Endothelial cell of umbilical vein (primary cell): ENCODE data around the gene RHOXF2. TPM values are rescaled to one million over a fixed set of nuclear protein-coding genes. Genes with fewer than 3 reads are reported as not detected.

ENCODE experiments used
- BruUV-seq: library from RNA; stranded (reverse); fragments of 400-500 nt; replicated peaks from 2 replicates; lab custom pipeline; 2021; lab: Mats Ljungman, UMichigan
- CTCF ChIA-PET: fragments of 300-600, 350-600 bp; sonication (Branson Sonifier 250); formaldehyde crosslinking; loops from one replicate; lab custom pipeline; 2021; ENCODE audit warnings: antibody characterized with exemption, inconsistent platforms; lab: Charles Lee
- POLR2A ChIA-PET: fragments of 300-600, 350-600 bp; sonication (Branson Sonifier 250); formaldehyde crosslinking; loops from one replicate; lab custom pipeline; 2021; ENCODE audit warnings: antibody characterized with exemption, inconsistent platforms; lab: Charles Lee
- DNase-seq: peaks from one replicate; pipeline ENCODE4 v3.0.0-alpha.2; 2011; ENCODE audit warnings: low read depth, low spot score
- FAIRE-seq: peaks from 2 replicates; lab custom pipeline; 2011; peaks lifted over from hg19 to GRCh38; lab: Jason Lieb, UNC
- H2AFZ ChIP-seq: 2 replicates; pipeline ENCODE4 v1.6.0; 2012; ENCODE audit warnings: low read depth, low read length, control low read depth, inconsistent platforms
- H3K27ac ChIP-seq: 2 replicates; pipeline ENCODE4 v1.5.1; 2011; ENCODE audit warnings: low read depth, mild to moderate bottlenecking, control low read depth, low read length, moderate library complexity; ENCODE audit not compliant: insufficient read depth
- H3K27me3 ChIP-seq, 2 experiments: 2 replicates each; pipeline versions ENCODE4 v1.6.0 to v1.6.1; 2011; ENCODE audit warnings: low read length in 2 of 2, mixed read lengths in 1 of 2; ENCODE audit not compliant: control insufficient read depth in 2 of 2, insufficient read depth in 2 of 2
- H3K36me3 ChIP-seq, 2 experiments: 2 replicates in 1 of 2; 3 replicates in 1 of 2; pipeline ENCODE4 v1.5.1; 2011; ENCODE audit warnings: low read length in 2 of 2, mild to moderate bottlenecking in 1 of 2, moderate library complexity in 1 of 2; ENCODE audit not compliant: control insufficient read depth in 2 of 2, insufficient read depth in 2 of 2; ENCODE audit errors: extremely low read depth in 1 of 2
- H3K4me1 ChIP-seq: 3 replicates; pipeline ENCODE4 v1.5.1; 2011; ENCODE audit warnings: mild to moderate bottlenecking, low read length; ENCODE audit not compliant: control insufficient read depth, insufficient read depth; ENCODE audit errors: extremely low read depth
- H3K4me2 ChIP-seq: 2 replicates; pipeline ENCODE4 v1.6.1; 2011; ENCODE audit warnings: low read length, control low read depth, mixed read lengths; ENCODE audit not compliant: insufficient read depth
- H3K4me3 ChIP-seq, 3 experiments: fragments of 200-600 bp in 1 of 3; sonication (generic), shearing (Covaris generic) in 1 of 3; replicated peaks in 1 of 3; 2 replicates each; pipeline ENCODE4 v1.5.1; 2011 to 2016; ENCODE audit warnings: control low read depth in 3 of 3, low read length in 3 of 3, mild to moderate bottlenecking in 2 of 3, inconsistent platforms in 1 of 3, low read depth in 1 of 3, moderate library complexity in 1 of 3; ENCODE audit not compliant: insufficient read depth in 1 of 3
- H3K79me2 ChIP-seq: 2 replicates; pipeline ENCODE4 v1.6.0; 2012; ENCODE audit warnings: low read length, inconsistent platforms; ENCODE audit not compliant: control insufficient read depth, insufficient read depth
- H3K9ac ChIP-seq: replicated peaks from 2 replicates; pipeline ENCODE3; 2011; ENCODE audit warnings: low read length, control low read depth; ENCODE audit not compliant: insufficient read depth; ENCODE audit errors: extremely low read depth
- H3K9me1 ChIP-seq: replicated peaks from 3 replicates; pipeline ENCODE4 v1.6.0; 2011; ENCODE audit warnings: mild to moderate bottlenecking, low read length; ENCODE audit not compliant: control insufficient read depth, insufficient read depth; ENCODE audit errors: extremely low read depth
- H3K9me3 ChIP-seq: replicated peaks from 2 replicates; pipeline ENCODE4 v1.5.1; 2012; ENCODE audit warnings: low read length, inconsistent platforms; ENCODE audit not compliant: control insufficient read depth, insufficient read depth
- H4K20me1 ChIP-seq: replicated peaks from 2 replicates; pipeline ENCODE3; 2011; ENCODE audit warnings: mild to moderate bottlenecking, low read length; ENCODE audit not compliant: control insufficient read depth, insufficient read depth; ENCODE audit errors: extremely low read depth
- EZH2 ChIP-seq: IDR thresholded peaks from 2 replicates; pipeline ENCODE4 v1.6.1; 2012; ENCODE audit warnings: borderline replicate concordance, low read depth, mild to moderate bottlenecking, moderate library complexity, low read length, inconsistent platforms; ENCODE audit not compliant: severe bottlenecking
- FOS ChIP-seq: IDR thresholded peaks from 2 replicates; pipeline ENCODE4 v1.6.1; 2011; ENCODE audit warnings: mild to moderate bottlenecking, low read length, moderate library complexity, borderline replicate concordance; ENCODE audit not compliant: insufficient read depth
- GATA2 ChIP-seq: IDR thresholded peaks from 2 replicates; pipeline ENCODE4 v1.7.0; 2011; ENCODE audit warnings: low read depth, mild to moderate bottlenecking, moderate library complexity, mixed read lengths, low read length; ENCODE audit not compliant: insufficient read length, insufficient read depth
- JUN ChIP-seq: IDR thresholded peaks from 2 replicates; pipeline ENCODE4 v1.6.1; 2011; ENCODE audit warnings: borderline replicate concordance, low read depth; ENCODE audit not compliant: insufficient read length, insufficient read depth
- MYC ChIP-seq: IDR thresholded peaks from one replicate; pipeline ENCODE4 v1.6.1; 2011; ENCODE audit warnings: mild to moderate bottlenecking, low read depth, low read length
- POLR2A ChIP-seq: IDR thresholded peaks from 2 replicates; pipeline ENCODE4 v1.6.1; 2012; ENCODE audit warnings: low read depth, mild to moderate bottlenecking, control low read depth, low read length
- POLR2AphosphoS5 ChIP-seq: IDR thresholded peaks from 2 replicates; pipeline ENCODE4 v1.6.1; 2012; ENCODE audit warnings: low read depth, mild to moderate bottlenecking, control low read depth, low read length, moderate library complexity; ENCODE audit not compliant: insufficient read depth
- dilution Hi-C: fragments of 300-500 bp; cut with MboI; formaldehyde crosslinking; loops from one replicate; pipeline ENCODE4 v1.15.0; 2019; ENCODE audit warnings: low sequenced_read_pairs; ENCODE audit not compliant: extremely low pct_ligation_motif_present
- intact Hi-C: fragments of 100-400 bp; cut with micrococcal nuclease; formaldehyde crosslinking; loops from one replicate; pipeline ENCODE4 v1.10.0; 2022
- polyA plus RNA-seq, 4 experiments: library from polyadenylated mRNA; depleted of rRNA in 3 of 4; stranded (reverse) in 3 of 4; unstranded in 1 of 4; fragments of >200 nt; gene quantifications; 2 replicates each; pipeline versions ENCODE4 v1.2.1 to v1.2.3, GENCODE V29; 2011 to 2012; ENCODE audit warnings: missing spikeins in 1 of 4
- total RNA-seq: library from RNA; stranded (reverse); gene quantifications from 2 replicates; pipeline ENCODE4 v1.2.3, GENCODE V29; 2021
- TF ChIP-seq, protein P1 (sequence below), 2 donors: IDR thresholded peaks; 1 replicate in 1 of 2; 2 replicates in 1 of 2; pipeline ENCODE4 v1.5.1; 2011; ENCODE audit warnings: low read length in 2 of 2, mild to moderate bottlenecking in 2 of 2, moderate library complexity in 2 of 2, control low read depth in 1 of 2, inconsistent platforms in 1 of 2, low read depth in 1 of 2; ENCODE audit not compliant: insufficient read depth in 1 of 2; ENCODE audit errors: extremely low read depth in 1 of 2
- TF ChIP-seq, protein P2 (sequence below): IDR thresholded peaks from 2 replicates; pipeline ENCODE4 v1.6.1; 2011; ENCODE audit not compliant: insufficient read depth, insufficient read length

RHOXF2 gene
- total and polyA plus RNA-seq, 2 donors (not counting 3 experiments of a cell fraction or from before 2014, with no cell fraction given): not detected

DNA sequence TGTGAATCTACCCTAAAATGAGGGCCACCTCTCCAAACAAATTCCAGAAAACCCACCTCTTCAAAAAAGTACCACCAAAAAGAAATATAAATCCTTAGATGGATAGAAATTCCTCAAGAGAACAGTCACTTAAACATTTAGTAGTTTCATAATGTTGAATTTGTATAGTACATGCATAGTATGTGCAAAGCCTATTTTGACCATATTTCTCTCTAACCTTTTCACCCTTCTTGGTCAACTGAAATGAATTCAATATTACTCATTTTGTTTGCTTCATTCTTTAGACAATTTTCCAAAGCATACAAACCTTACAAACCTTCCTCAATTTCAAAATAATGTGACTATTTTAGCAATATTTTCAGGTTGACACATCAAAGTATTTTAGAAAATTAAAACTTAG lies 46.8 kb upstream of the RHOXF2 start:
- BruUV-seq: no TSS peak
- DNase-seq (no peak), FAIRE-seq (no peak)
- no peaks in the 10 kb centered on the region for H3K4me1 ChIP-seq
- CTCF ChIA-PET: no interaction called here
- H3K9ac ChIP-seq: no peak overlapping the region
- no peak overlapping the region for H3K4me2 ChIP-seq
- dilution Hi-C loops: no loop called here
- H3K4me3 ChIP-seq: no peak overlapping the region
- H2AFZ ChIP-seq: no peak overlapping the region
- H3K36me3 ChIP-seq: no peaks in the 10 kb centered on the region
- no peaks in the 10 kb centered on the region for H4K20me1 ChIP-seq
- no peaks in the 10 kb centered on the region for H3K9me1 ChIP-seq
- no peaks in the 10 kb centered on the region for H3K79me2 ChIP-seq
- no peaks in the 10 kb centered on the region for H3K27me3 ChIP-seq
- intact Hi-C loops: no loop called here
- no peaks in the 10 kb centered on the region for H3K9me3 ChIP-seq
- no peak overlapping the region for H3K27ac ChIP-seq
- no peak for TF ChIP-seq GATA2
- no peak for TF ChIP-seq MYC
- TF ChIP-seq FOS: no peak
- POLR2A ChIA-PET: no interaction called here

DNA sequence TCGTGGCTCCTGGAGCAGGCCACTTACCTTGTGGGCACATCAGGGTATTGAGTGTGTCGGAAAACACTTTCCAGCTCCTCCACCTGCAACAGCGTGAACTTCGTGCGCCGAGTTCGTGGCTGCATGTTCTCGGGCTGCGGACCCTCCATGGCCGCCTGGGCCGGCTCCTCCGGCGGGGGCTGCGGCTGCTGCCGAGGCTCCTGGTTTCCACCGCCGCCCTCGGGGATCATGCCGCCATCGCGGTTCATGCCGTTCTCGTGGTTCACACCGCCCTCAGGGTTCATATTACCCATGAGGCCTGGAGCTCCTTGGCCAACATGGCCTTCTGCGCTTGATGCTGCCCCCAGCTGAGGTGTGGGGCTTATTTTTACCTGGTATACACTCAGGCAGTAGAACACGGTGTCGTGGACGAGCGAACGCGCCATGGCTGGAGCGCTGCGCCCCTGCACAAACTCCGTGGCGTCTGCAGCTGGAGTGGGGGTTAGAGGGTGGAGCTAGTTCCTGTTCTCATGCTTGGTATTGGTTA lies 42.9 kb upstream of the RHOXF2 start, which contains the start of gene RHOXF1:
RHOXF1 (minus strand) TSS at position 476 of the 526 bp plus-strand sequence; CDS start at position 425, 51 bp downstream.
- Histone ChIP-seq H4K20me1 (no peaks in the 10 kb centered on the region), H3K79me2 (no peaks in the 10 kb centered on the region), H3K27me3 (no peaks in the 10 kb centered on the region), H3K36me3 (no peaks in the 10 kb centered on the region), H3K4me3 (no peak within 1 kb of the TSS), H3K27ac (no peak within 1 kb of the TSS), H3K9me1 (no peaks in the 10 kb centered on the region), H3K4me1 (no peaks in the 10 kb centered on the region), H3K4me2 (no peak within 1 kb of the TSS), H3K9me3 (no peaks in the 10 kb centered on the region), H3K9ac (no peak within 1 kb of the TSS), H2AFZ (no peak within 1 kb of the TSS)
- TF ChIP-seq, protein P1, sequence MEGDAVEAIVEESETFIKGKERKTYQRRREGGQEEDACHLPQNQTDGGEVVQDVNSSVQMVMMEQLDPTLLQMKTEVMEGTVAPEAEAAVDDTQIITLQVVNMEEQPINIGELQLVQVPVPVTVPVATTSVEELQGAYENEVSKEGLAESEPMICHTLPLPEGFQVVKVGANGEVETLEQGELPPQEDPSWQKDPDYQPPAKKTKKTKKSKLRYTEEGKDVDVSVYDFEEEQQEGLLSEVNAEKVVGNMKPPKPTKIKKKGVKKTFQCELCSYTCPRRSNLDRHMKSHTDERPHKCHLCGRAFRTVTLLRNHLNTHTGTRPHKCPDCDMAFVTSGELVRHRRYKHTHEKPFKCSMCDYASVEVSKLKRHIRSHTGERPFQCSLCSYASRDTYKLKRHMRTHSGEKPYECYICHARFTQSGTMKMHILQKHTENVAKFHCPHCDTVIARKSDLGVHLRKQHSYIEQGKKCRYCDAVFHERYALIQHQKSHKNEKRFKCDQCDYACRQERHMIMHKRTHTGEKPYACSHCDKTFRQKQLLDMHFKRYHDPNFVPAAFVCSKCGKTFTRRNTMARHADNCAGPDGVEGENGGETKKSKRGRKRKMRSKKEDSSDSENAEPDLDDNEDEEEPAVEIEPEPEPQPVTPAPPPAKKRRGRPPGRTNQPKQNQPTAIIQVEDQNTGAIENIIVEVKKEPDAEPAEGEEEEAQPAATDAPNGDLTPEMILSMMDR (IDR thresholded peaks at IDR 0.05; ENCODE audit: extremely low read depth in 1 of 2, insufficient read depth in 1 of 2, low read depth in 1 of 2, low read length in 2 of 2): no peak
- TF ChIP-seq MYC: no peak
- no peak for TF ChIP-seq FOS
- no peak for TF ChIP-seq EZH2
- no peak for TF ChIP-seq POLR2A
- TF ChIP-seq, protein P2, sequence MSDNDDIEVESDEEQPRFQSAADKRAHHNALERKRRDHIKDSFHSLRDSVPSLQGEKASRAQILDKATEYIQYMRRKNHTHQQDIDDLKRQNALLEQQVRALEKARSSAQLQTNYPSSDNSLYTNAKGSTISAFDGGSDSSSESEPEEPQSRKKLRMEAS: no peak
- TF ChIP-seq JUN: no peak
- no peak for TF ChIP-seq GATA2
- TF ChIP-seq POLR2AphosphoS5: no peak
- ChIA-PET CTCF (no interaction called here), POLR2A (no interaction called here)
- intact Hi-C loops (no loop called here), dilution Hi-C loops (no loop called here)
- DNase-seq (no peak), FAIRE-seq (no peak)
- BruUV-seq: no TSS peak
